Measurements from ENCODE around the gene ATP23.

DNA sequence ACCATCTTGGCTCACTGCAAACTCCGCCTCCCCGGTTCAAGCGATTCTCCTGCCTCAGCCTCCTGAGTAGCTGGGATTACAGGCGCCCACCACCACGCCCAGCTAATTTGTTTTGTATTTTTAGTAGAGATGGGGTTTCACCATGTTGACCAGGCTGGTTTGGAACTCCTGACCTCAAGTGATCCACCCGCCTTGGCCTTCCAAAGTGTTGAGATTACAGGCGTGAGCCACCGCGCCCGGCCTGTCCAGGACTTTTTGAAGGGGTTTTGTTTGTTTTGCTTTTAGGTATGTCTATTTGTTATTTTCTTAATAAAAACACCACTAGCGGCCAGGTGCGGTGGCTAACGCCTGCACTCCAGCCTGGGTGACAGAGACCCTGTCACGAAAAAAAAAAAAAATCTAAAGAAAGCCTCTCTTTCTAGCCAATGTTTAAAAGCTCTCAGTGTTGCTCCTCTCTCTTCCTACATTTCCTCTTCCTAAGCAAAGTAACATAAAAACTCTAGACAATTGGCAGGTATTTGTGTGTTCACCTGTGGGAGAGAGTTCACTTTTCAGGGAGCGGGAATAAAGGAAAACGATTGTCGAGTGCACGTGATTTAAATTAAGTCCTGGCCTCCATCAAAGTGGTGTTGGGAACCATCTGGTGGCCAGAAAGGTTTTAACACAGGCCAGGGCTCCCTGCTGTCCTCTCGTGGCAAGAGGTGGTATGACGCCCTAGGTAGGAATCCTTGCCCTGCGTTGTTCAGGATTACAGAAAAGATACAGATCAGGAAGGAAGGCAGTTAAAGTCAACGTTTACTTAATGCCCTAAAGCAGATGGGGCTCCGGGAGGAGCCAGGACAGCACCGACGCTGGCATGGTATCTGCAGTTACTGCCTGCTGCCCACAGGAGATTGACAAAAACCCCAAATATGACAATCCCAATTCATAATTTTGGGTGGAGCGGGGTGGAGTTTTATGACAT, 36.2 kb upstream of the ATP23 start:
- TF ChIP-seq CTCF (IDR thresholded peaks at IDR 0.05) = peak; percentile 99 to 100 (median 100)
- TF ChIP-seq POLR2A (IDR thresholded peaks at IDR 0.05) = peak in 1 of 2 donors; percentile 34
